Gastroesophageal sphincter (tissue), 4 donors: ENCODE measurements around the gene MGAT3. TPM values are rescaled to one million over a fixed set of nuclear protein-coding genes. Genes with fewer than 3 reads are reported as not detected.

Experiments
- ATAC-seq: fragments of 150-250 bp; one replicate; pipeline ENCODE4 v1.9.1; 2016; ENCODE audit warnings: mild to moderate bottlenecking, moderate library complexity
- H3K27ac ChIP-seq, 4 donors: fragments of 200-600 bp; sonication (generic) in 3 of 4; 1 replicate in 3 of 4; 2 replicates in 1 of 4; pipeline ENCODE4 v1.5.1; 2016 to 2019
- H3K27me3 ChIP-seq: fragments of 200-600 bp; sonication (generic); one replicate; pipeline ENCODE4 v1.5.1; 2019
- H3K36me3 ChIP-seq, 2 donors: fragments of 200-600 bp; sonication (generic); one replicate each; pipeline ENCODE4 v1.5.1; 2019; ENCODE audit warnings: control low read depth in 1 of 2
- H3K4me1 ChIP-seq, 3 donors: fragments of 200-600 bp; sonication (generic); 1 replicate in 2 of 3; 2 replicates in 1 of 3; pipeline ENCODE4 v1.5.1; 2016 to 2019; ENCODE audit warnings: control low read depth in 2 of 3
- H3K4me3 ChIP-seq, 2 donors: fragments of 200-600 bp; sonication (generic); one replicate each; pipeline ENCODE4 v1.5.1; 2019; ENCODE audit warnings: mild to moderate bottlenecking in 1 of 2, moderate library complexity in 1 of 2
- H3K9me3 ChIP-seq, 3 donors: fragments of 200-600 bp; sonication (generic); one replicate each; pipeline ENCODE4 v1.5.1; 2017 to 2019; ENCODE audit warnings: control low read depth in 2 of 3
- CTCF ChIP-seq, 4 experiments: fragments of 200-600 bp in 2 of 4; fragments of 450-650 bp in 2 of 4; sonication (generic) in 1 of 4; IDR thresholded peaks; one replicate each; pipeline ENCODE4 v1.5.1; 2017 to 2019; ENCODE audit warnings: antibody characterized with exemption in 4 of 4, mild to moderate bottlenecking in 2 of 4, moderate library complexity in 2 of 4
- EP300 ChIP-seq: sonication (generic); formaldehyde crosslinking; IDR thresholded peaks from one replicate; pipeline ENCODE4 v1.6.1; 2017; ENCODE audit warnings: antibody characterized with exemption, mild to moderate bottlenecking
- POLR2A ChIP-seq, 2 donors: fragments of 450-650 bp; IDR thresholded peaks; one replicate each; pipeline ENCODE4 v1.6.1; 2017; ENCODE audit warnings: antibody characterized with exemption in 2 of 2, mild to moderate bottlenecking in 2 of 2, moderate library complexity in 1 of 2
- POLR2AphosphoS5 ChIP-seq: sonication (generic); formaldehyde crosslinking; IDR thresholded peaks from one replicate; pipeline ENCODE4 v1.6.1; 2017; ENCODE audit warnings: antibody characterized with exemption
- WGBS, 2 donors: methylation state at CpG; one replicate each; pipeline ENCODE4 v1.1.5; 2018; ENCODE audit warnings: low coverage in 1 of 2; 5-methylcytosine and 5-hydroxymethylcytosine counted together
- total RNA-seq, 4 donors: library from RNA; depleted of rRNA; stranded (reverse); fragments of >200 nt; gene quantifications; one replicate each; pipeline ENCODE4 v1.1.0, GENCODE V29; 2016

MGAT3 gene
- total RNA-seq, 4 donors from 2014 or later = 2.6 to 3.9 (median 2.9) TPM

GRCh38 chr22:39511226-39511625, 54.4 kb downstream of the MGAT3 start:
- 81 to 86% methylated on average over 4 to 6 of the region's 13 CpGs for WGBS, 2 donors
- TF ChIP-seq EP300 = no peak
- Histone ChIP-seq H3K27me3 (no peaks in the 10 kb centered on the region), H3K4me3 (no peak overlapping the region), H3K9me3 (no peaks in the 10 kb centered on the region), H3K4me1 (peaks cover 0 to 23% (median 0%) of the 10 kb centered on the region in 3 donors), H3K27ac (no peak overlapping the region), H3K36me3 (peaks cover 0 to 100% of the 10 kb centered on the region in 2 donors)
- no peak for ATAC-seq

GRCh38 chr22:39512026-39512425, 55.2 kb downstream of the MGAT3 start:
- Histone ChIP-seq H3K9me3 (no peaks in the 10 kb centered on the region), H3K36me3 (peaks cover 0 to 100% of the 10 kb centered on the region in 2 donors), H3K27me3 (no peaks in the 10 kb centered on the region), H3K27ac (no peak overlapping the region), H3K4me3 (no peak overlapping the region), H3K4me1 (peaks cover 0 to 18% (median 0%) of the 10 kb centered on the region in 3 donors)
- no peak for ATAC-seq
- no peak for TF ChIP-seq POLR2A (IDR thresholded peaks at IDR 0.05)
- WGBS, 2 donors = no CpG with 5 or more reads among the region's 10 CpGs

GRCh38 chr22:39513791-39514190, 57.0 kb downstream of the MGAT3 start:
- Histone ChIP-seq H3K36me3 (peaks cover 0 to 88% of the 10 kb centered on the region in 2 donors), H3K9me3 (no peaks in the 10 kb centered on the region), H3K27me3 (no peaks in the 10 kb centered on the region), H3K4me1 (peaks cover 1 to 29% (median 2%) of the 10 kb centered on the region in 3 donors), H3K4me3 (no peak overlapping the region), H3K27ac (peak overlapping the region in 1 of 4 donors; percentile 11)
- no CpG with 5 or more reads among the region's 18 CpGs for WGBS, 2 donors
- ATAC-seq = no peak
- TF ChIP-seq EP300 = no peak
- TF ChIP-seq POLR2A (IDR thresholded peaks at IDR 0.05) = no peak
- TF ChIP-seq CTCF (IDR thresholded peaks at IDR 0.05) = no peak
- no peak for TF ChIP-seq POLR2AphosphoS5

GRCh38 chr22:39514373-39514973, 57.7 kb downstream of the MGAT3 start:
- no peak for ATAC-seq
- H3K36me3 ChIP-seq = peaks cover 0 to 82% of the 10 kb centered on the region in 2 donors
- no peaks in the 10 kb centered on the region for H3K9me3 ChIP-seq
- WGBS, 2 donors = 20 to 33% methylated on average over 5 to 8 of the region's 8 CpGs
- H3K27me3 ChIP-seq = no peaks in the 10 kb centered on the region
- peaks cover 5 to 31% (median 6%) of the 10 kb centered on the region in 3 donors for H3K4me1 ChIP-seq
- peak overlapping the region in 1 of 4 donors; percentile 11 for H3K27ac ChIP-seq
- no peak overlapping the region for H3K4me3 ChIP-seq
- TF ChIP-seq POLR2A (IDR thresholded peaks at IDR 0.05) (no peak), POLR2AphosphoS5 (no peak), CTCF (IDR thresholded peaks at IDR 0.05) (peak in 3 of 4 experiments; percentile 61 to 72 (median 72)), EP300 (no peak)

- Histone ChIP-seq H3K4me1 (peaks cover 5 to 33% (median 6%) of the 10 kb centered on the region in 3 donors), H3K4me3 (no peak overlapping the region), H3K27me3 (no peaks in the 10 kb centered on the region), H3K9me3 (no peaks in the 10 kb centered on the region), H3K27ac (no peak overlapping the region), H3K36me3 (peaks cover 0 to 72% of the 10 kb centered on the region in 2 donors)
- no peak for TF ChIP-seq CTCF (IDR thresholded peaks at IDR 0.05)
- no peak for TF ChIP-seq EP300
- no peak for TF ChIP-seq POLR2AphosphoS5
- no peak for TF ChIP-seq POLR2A (IDR thresholded peaks at IDR 0.05)
- no peak for ATAC-seq
- 76 to 77% methylated on average over 6 to 9 of the region's 12 CpGs for WGBS, 2 donors
These were observed 58.6 kb downstream of the MGAT3 start for GRCh38 chr22:39515266-39516050.
